Peyer's patch (tissue), 4 donors: ENCODE data around the gene MYO3B.

Experiments
- POLR2A ChIP-seq, 2 donors: fragments of 450-650 bp; IDR thresholded peaks; one replicate each; pipeline ENCODE4 v1.5.1; 2017; ENCODE audit warnings: antibody characterized with exemption in 2 of 2, mild to moderate bottlenecking in 2 of 2, moderate library complexity in 2 of 2
- TF ChIP-seq, protein P1 (sequence below), 6 experiments: fragments of 450-650 bp in 4 of 6; fragments of 200-600 bp in 2 of 6; sonication (generic) in 1 of 6; IDR thresholded peaks; one replicate each; pipeline ENCODE4 v1.5.1; 2017 to 2019; ENCODE audit warnings: antibody characterized with exemption in 6 of 6, mild to moderate bottlenecking in 3 of 6, moderate library complexity in 1 of 6

- TF ChIP-seq, protein P1, sequence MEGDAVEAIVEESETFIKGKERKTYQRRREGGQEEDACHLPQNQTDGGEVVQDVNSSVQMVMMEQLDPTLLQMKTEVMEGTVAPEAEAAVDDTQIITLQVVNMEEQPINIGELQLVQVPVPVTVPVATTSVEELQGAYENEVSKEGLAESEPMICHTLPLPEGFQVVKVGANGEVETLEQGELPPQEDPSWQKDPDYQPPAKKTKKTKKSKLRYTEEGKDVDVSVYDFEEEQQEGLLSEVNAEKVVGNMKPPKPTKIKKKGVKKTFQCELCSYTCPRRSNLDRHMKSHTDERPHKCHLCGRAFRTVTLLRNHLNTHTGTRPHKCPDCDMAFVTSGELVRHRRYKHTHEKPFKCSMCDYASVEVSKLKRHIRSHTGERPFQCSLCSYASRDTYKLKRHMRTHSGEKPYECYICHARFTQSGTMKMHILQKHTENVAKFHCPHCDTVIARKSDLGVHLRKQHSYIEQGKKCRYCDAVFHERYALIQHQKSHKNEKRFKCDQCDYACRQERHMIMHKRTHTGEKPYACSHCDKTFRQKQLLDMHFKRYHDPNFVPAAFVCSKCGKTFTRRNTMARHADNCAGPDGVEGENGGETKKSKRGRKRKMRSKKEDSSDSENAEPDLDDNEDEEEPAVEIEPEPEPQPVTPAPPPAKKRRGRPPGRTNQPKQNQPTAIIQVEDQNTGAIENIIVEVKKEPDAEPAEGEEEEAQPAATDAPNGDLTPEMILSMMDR (IDR thresholded peaks at IDR 0.05) = no peak
- TF ChIP-seq POLR2A (IDR thresholded peaks at IDR 0.05) = no peak
Observed at GRCh38 chr2:170500770-170501169, 322.8 kb downstream of the MYO3B start.
